AG04450 (cell line): ENCODE results near the gene ABAT. TPM values are rescaled to one million over a fixed set of nuclear protein-coding genes. Genes with fewer than 3 reads are reported as not detected.

Experiments used
- CTCF ChIA-PET: fragments of 300-600, 350-600 bp; formaldehyde crosslinking; extraction: SDS; loops from one replicate; lab custom pipeline; 2022; ENCODE audit warnings: antibody characterized with exemption, inconsistent platforms; lab: Charles Lee
- POLR2A ChIA-PET: fragments of 350-600 bp; formaldehyde crosslinking; extraction: SDS; loops from one replicate; lab custom pipeline; 2021; ENCODE audit warnings: antibody characterized with exemption, inconsistent platforms; lab: Yijun Ruan, JAX
- DNase-seq: peaks from one replicate; pipeline ENCODE4 v3.0.0-alpha.2; 2011; ENCODE audit warnings: low read depth, low spot score
- H3K27ac ChIP-seq: one replicate; pipeline ENCODE4 v1.5.1; 2012; ENCODE audit warnings: low read depth, low read length, control low read depth
- H3K27me3 ChIP-seq: one replicate; pipeline ENCODE4 v1.6.0; 2012; ENCODE audit warnings: low read length; ENCODE audit not compliant: control insufficient read depth, insufficient read depth
- H3K4me3 ChIP-seq: 2 replicates; pipeline ENCODE4 v1.5.1; 2011; ENCODE audit warnings: mild to moderate bottlenecking, low read depth, low read length, control low read depth
- H3K9me3 ChIP-seq: 2 replicates; pipeline ENCODE4 v1.5.1; 2012; ENCODE audit warnings: low read length; ENCODE audit not compliant: control insufficient read depth, insufficient read depth
- polyA plus RNA-seq: library from polyadenylated mRNA; depleted of rRNA; stranded (reverse); fragments of >200 nt; gene quantifications from 2 replicates; pipeline ENCODE4 v1.2.3, GENCODE V29; 2011
- TF ChIP-seq, protein P1 (sequence below): IDR thresholded peaks from 2 replicates; pipeline ENCODE4 v1.5.1; 2011; ENCODE audit warnings: low read depth, low read length, control low read depth, inconsistent platforms

ABAT gene
- polyA plus RNA-seq, 1 experiment = 6.6 TPM

GRCh38 chr16:8655184-8655717 lies 19.2 kb upstream of the ABAT start:
- CTCF ChIA-PET = interaction anchor here (0.9 to 1.8 kb wide), 4 partner anchors 85 to 225 kb away, joined by 3 to 10 read pairs (median 4); no protein-coding TSS in a partner anchor
- H3K27ac ChIP-seq = no peak overlapping the region
- H3K27me3 ChIP-seq = peaks cover 6% of the 10 kb centered on the region
- POLR2A ChIA-PET = interaction anchor here (0.6 kb wide), 1 partner anchor 165 kb away, joined by 5 read pairs; no protein-coding TSS in a partner anchor
- TF ChIP-seq, protein P1, sequence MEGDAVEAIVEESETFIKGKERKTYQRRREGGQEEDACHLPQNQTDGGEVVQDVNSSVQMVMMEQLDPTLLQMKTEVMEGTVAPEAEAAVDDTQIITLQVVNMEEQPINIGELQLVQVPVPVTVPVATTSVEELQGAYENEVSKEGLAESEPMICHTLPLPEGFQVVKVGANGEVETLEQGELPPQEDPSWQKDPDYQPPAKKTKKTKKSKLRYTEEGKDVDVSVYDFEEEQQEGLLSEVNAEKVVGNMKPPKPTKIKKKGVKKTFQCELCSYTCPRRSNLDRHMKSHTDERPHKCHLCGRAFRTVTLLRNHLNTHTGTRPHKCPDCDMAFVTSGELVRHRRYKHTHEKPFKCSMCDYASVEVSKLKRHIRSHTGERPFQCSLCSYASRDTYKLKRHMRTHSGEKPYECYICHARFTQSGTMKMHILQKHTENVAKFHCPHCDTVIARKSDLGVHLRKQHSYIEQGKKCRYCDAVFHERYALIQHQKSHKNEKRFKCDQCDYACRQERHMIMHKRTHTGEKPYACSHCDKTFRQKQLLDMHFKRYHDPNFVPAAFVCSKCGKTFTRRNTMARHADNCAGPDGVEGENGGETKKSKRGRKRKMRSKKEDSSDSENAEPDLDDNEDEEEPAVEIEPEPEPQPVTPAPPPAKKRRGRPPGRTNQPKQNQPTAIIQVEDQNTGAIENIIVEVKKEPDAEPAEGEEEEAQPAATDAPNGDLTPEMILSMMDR = peak; percentile 54
- no peak for DNase-seq
- no peaks in the 10 kb centered on the region for H3K9me3 ChIP-seq
- H3K4me3 ChIP-seq = no peak overlapping the region

DNA sequence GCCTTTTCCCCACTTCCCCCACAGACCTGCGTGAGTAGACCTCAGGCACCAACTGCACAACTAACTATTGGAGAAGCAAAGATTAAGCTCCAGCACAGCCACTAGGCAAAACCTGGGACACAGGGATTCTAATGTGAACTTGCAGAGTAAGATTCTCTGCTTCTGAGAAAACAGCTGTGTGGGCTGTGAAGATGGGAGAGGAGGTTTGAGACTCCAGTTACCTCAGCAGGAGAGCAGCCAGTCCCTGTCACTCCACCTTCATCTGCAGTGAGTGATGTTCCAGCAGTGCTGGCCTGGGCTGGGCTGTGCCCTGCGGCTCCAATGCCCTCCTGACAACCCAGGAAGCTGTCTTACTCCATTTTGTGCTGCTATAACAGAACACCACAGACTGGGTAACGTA lies 18.0 kb upstream of the ABAT start:
- peaks cover 6% of the 10 kb centered on the region for H3K27me3 ChIP-seq
- no peak overlapping the region for H3K4me3 ChIP-seq
- POLR2A ChIA-PET = no interaction called here
- H3K27ac ChIP-seq = no peak overlapping the region
- CTCF ChIA-PET = interaction anchor here (0.7 to 2.4 kb wide), 5 partner anchors 85 to 353 kb away, joined by 3 to 10 read pairs (median 4); no protein-coding TSS in a partner anchor
- DNase-seq = no peak
- TF ChIP-seq, protein P1 = no peak
- H3K9me3 ChIP-seq = no peaks in the 10 kb centered on the region

- no peak overlapping the region for H3K4me3 ChIP-seq
- H3K9me3 ChIP-seq = no peaks in the 10 kb centered on the region
- ChIA-PET POLR2A (no interaction called here), CTCF (interaction anchor here (0.5 to 4.2 kb wide), 13 partner anchors 10 to 1893 kb away, joined by 3 to 43 read pairs (median 5); partner anchors contain the start of genes ABAT and LITAFD)
- no peak overlapping the region for H3K27ac ChIP-seq
- H3K27me3 ChIP-seq = peaks cover 7% of the 10 kb centered on the region
- DNase-seq = peak; percentile 24
- TF ChIP-seq, protein P1 = peak; percentile 83
Observed at GRCh38 chr16:8660841-8661301, 13.5 kb upstream of the ABAT start.

- Histone ChIP-seq H3K9me3 (no peaks in the 10 kb centered on the region), H3K27me3 (peaks cover 7% of the 10 kb centered on the region), H3K27ac (no peak overlapping the region), H3K4me3 (no peak overlapping the region)
- CTCF ChIA-PET = interaction anchor here (0.5 to 4.2 kb wide), 10 partner anchors 9 to 1519 kb away, joined by 3 to 43 read pairs (median 6); partner anchors contain the start of gene LITAFD
- POLR2A ChIA-PET = no interaction called here
- DNase-seq = no peak
- TF ChIP-seq, protein P1 = no peak
Observed at GRCh38 chr16:8661703-8662102, 12.7 kb upstream of the ABAT start.
